Activated CD4-positive, alpha-beta T cell treated with anti-CD3 and anti-CD28 coated beads, Interleukin-2, amount 50 U/mL, for 24 hours (primary cell): ENCODE results near the gene ELOVL5.

Experiments used
- DNase-seq, 2 donors: peaks; one replicate each; pipeline ENCODE4 v3.0.0-alpha.2; 2020; ENCODE audit warnings: low read depth in 1 of 2, low spot score in 1 of 2

The ELOVL5 gene

DNA sequence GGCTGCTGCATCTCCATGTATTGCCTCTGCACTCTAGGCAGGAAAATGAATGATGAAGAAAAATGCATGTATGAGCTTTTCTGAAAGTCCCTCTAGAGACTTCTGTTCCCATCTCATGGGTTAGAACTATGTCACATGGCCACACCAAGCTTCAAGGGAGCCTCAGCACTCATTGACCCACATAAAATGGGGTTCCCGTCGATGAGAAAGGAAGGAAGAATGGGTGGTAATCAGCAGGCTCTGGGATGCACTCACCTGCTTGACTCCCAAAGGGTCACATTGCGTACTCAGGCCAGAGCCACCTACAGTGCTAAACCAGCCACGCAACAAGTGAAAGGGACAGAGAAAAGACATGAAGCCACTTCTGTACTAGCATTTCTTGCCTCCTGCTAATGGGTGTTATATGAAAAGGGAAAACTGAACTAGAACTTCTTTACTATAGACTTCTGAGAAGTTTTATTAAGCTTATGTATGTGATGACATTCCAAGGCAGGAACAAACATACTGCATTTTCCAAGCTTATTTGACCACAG, 104.3 kb downstream of the ELOVL5 start:
- no peak for DNase-seq

DNA sequence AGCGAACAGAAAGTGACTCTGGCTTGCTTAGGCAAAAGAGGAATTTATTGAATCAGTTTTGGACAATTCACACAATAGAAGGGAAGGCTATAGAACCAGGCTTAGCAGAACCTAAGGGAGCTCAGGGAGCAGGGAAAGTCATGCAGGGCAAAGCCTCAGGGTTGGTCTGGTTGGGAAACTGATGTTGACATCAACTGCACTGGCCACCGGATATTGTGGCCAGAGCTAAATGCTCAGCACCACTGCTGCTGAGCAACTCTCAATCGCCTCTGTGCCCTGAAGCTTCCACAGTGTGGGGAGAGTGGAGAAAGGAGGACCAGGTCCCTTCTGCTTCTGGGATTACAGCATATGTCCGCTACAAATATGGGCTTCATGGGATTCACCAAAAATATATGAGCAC, 106.8 kb downstream of the ELOVL5 start:
- no peak for DNase-seq

DNA sequence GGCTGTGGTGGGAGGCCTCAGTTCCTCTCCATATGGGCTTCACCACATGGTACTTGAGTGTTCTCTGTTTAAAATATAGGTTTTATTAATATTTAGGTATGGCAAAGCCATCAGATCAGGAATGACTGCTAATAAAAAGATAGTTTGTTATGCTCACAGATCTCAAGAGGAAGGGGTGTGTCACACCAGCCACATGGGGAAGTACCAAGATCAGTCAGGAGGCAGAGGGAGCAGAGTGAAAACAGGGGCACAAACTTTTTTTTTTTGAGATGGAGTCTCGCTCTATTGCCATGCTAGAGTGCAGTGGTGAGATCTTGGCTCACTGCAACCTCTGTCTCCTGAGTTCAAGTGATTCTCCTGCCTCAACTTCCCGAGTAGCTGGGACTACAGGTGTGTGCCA, 108.0 kb downstream of the ELOVL5 start:
- no peak for DNase-seq

DNA sequence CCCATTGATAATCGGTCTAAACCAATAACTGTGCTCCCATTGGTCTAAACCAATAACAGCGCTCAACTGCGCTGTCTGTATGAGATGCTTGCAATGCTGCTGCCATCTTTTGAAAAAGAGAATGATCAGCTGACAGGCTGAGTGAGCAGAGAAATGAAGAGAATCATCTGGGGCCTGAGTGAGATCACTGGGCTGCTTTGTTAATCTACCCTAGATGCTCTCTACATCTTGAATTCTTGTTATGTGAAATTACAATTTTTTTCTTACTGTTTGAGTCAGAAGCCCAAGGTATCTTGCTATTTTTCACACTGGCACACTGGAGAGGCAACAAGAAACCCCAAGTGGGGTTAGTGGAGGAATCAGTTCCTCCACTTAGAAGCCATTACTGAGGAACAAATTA, 108.6 kb downstream of the ELOVL5 start:
- DNase-seq: no peak

DNA sequence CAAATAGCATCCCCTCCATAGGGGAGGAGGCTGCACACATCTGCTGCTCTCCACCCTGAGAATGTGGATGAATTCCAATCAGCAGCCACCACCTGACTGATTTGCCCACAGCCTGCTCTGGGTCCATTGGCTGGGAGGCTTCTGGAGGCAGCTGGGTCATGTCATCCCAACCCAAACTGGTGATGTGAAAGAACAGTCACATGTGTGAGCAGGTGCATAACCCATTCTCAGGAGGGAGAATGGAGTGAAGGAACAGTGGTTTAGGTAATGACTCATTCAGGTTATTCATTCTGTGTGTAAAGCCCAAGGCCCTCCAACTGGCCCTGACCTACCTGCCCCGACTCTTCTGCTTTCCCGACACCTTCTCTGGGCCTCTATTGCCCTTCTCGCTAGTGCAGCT, 109.2 kb downstream of the ELOVL5 start:
- no peak for DNase-seq

DNA sequence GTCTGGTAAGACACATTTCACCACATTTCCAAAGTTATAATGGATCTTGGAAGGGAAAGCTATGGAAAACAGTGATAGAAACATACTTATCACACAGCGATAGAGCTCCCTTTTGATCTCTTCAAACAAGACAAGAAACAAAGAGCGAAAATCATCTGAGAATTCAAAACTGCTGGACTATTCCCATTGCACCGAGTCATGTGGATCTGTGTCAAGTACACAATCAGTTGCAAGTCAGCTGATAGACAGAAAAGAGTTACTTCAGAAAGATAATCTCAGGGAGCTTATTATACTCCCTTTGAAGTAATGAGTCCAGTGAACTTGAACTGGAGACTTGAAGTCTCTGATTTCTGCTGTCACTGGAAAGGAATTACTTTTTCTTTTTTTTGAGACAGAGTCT, 110.4 kb downstream of the ELOVL5 start:
- no peak for DNase-seq

DNA sequence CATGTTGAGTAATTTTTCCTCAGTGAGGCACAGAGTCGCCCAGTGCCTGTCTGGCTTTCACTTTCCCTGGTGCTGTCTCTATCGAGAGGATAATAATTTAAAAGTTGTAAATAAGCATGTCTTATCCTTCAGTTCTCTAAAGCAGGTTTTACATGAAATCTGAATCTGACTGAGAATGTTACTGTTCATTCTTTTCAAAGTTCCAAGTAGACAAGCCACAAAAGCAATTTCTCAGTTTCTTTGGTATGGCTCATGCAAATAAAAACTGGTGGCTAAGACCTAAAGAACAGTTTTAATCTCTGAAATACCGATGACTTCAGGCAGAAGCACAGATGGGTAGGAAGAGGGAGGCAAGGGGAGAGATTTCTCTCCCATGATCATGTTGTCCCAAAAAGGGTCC, 112.5 kb downstream of the ELOVL5 start:
- DNase-seq: no peak

DNA sequence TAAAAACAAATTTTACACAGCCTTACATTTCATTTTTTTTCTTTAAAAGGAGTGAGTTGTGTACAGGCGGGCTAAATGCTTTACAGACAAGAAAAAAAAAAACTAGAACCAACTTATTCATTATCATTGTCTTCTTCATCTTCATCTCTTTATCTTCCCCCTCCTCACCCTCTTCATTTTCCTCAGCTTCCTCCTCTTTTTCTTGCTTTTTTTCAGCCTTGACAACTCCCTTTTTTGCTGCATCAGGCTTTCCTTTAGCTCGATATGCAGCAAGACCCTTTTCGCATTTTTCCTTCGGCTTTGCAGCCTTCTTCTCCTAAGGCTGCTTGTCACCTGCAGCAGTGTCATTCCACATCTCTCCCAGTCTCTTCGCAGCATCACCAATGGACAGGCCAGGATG, 113.2 kb downstream of the ELOVL5 start:
- no peak for DNase-seq

DNA sequence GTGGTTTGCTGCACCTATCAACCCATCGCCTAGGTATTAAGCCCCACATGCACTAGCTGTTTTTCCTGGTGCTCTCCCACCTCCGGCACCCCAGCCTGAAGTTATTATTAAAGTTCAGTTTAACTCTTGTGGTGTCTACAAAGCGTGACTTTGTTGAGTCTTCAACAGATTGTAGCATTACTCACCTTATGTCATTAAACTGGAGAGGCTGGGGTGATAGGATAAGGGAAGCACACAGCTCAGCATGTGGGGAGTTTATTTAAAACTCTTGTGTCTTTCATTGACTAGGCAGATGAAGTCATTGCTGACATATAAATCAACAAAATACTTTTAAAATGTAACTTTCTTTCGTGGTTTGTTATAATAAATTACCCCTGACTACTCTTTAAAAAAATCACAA, 115.4 kb downstream of the ELOVL5 start:
- no peak for DNase-seq

DNA sequence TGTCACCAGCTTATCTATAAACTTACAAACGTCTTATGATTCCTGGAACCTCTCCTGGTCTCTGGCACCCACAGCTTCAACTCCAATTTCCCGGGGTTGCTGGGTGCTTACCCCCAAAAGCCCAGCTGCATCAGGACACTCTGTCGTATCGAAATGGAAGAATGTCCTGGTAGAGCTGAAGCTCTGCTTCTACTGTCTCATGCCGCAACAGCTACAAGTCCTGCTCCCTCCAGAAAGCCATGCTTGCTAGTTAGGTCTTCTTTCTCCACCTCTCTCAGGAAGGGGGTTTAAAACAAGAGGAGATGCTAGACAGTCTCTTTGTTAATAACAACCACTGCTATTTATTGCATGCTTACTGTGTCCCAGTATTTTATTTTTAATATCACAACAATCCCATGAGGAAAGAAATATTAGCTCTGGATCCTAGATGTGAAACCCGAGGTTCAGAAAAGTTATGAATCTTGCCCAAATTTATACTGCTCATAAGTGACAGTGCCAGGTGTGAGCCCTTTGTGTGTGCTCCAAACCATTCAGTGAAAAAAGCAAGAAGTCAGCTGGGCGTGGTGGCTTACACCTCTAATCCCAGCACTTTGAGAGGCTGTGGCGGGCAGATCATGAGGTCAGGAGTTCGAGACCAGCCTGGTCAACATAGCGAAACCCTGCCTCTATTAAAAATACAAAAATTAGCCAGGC, 117.8 kb downstream of the ELOVL5 start:
- DNase-seq: no peak

DNA sequence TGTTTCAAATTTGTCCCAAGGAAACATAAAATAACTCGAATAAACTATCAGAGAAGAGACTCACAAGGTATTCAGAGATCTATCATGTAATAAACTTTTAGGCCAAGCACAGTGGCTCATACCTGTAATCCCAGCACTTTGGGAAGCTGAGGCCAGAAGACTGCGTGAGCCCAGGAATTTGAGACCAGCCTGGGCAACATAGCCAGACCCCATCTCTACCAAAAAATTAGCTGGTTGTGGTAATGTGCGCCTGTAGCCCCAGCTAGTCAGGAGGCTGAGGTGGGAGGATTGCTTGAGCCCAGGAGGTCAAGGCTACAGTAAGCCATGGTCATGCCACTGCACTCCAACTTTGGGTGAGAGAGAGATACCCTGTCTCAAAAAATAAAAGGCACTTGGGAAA, 120.9 kb downstream of the ELOVL5 start:
- DNase-seq: no peak

DNA sequence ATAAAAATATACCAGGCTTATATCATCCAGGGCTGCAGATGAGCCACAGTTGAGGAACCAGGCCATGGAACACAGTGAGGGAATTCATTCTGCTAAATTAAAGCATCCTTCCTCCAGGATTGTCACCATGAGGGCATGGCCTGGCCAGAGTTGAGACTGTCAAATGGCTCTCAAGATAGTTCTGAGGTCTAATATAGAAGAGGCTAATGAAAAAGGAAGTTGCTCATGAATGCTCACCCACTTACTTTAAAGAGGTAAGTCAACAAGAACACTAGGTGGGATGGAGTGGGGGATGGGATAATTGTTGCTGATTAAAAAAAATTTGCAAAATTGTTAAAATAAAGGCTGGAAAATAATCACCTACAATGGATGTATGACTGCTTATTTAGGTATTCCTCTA, 128.1 kb downstream of the ELOVL5 start:
- DNase-seq: no peak
